Neural cell (in vitro differentiated cells): ENCODE measurements around the gene MTFR2. TPM values are rescaled to one million over a fixed set of nuclear protein-coding genes. Genes with fewer than 3 reads are reported as not detected.

Source experiments
- H2AFZ ChIP-seq: fragments of 200-600, 300-800 bp; sonication (generic), shearing (Covaris generic); 2 replicates; pipeline ENCODE4 v1.6.0; 2014; ENCODE audit warnings: low read depth, mild to moderate bottlenecking, antibody characterized with exemption, low read length, moderate library complexity
- H3F3A ChIP-seq: fragments of 200-600 bp; shearing (Covaris generic); 2 replicates; pipeline ENCODE4 v1.6.1; 2016; ENCODE audit warnings: mild to moderate bottlenecking, moderate library complexity, mixed read lengths, antibody characterized with exemption, low read length; ENCODE audit not compliant: insufficient read depth, poor library complexity, severe bottlenecking
- H3K27ac ChIP-seq: fragments of 200-600, 300-800 bp; sonication (generic), shearing (Covaris generic); 2 replicates; pipeline ENCODE4 v1.5.1; 2014; ENCODE audit warnings: mild to moderate bottlenecking, low read length, moderate library complexity
- H3K27me3 ChIP-seq: fragments of 300-800, 200-600 bp; sonication (generic), shearing (Covaris generic); 2 replicates; pipeline ENCODE4 v1.6.0; 2014; ENCODE audit warnings: mild to moderate bottlenecking, low read depth, low read length, moderate library complexity; ENCODE audit not compliant: insufficient read depth
- H3K36me3 ChIP-seq: fragments of 300-800, 200-600 bp; sonication (generic), shearing (Covaris generic); 2 replicates; pipeline ENCODE4 v1.5.1; 2014; ENCODE audit warnings: mild to moderate bottlenecking, antibody characterized with exemption, low read length, moderate library complexity; ENCODE audit not compliant: insufficient read depth
- H3K4me2 ChIP-seq: fragments of 300-800, 200-600 bp; sonication (generic), shearing (Covaris generic); 2 replicates; pipeline ENCODE4 v1.6.0; 2014; ENCODE audit warnings: mild to moderate bottlenecking, low read length
- H3K4me3 ChIP-seq: fragments of 300-800, 200-600 bp; sonication (generic), shearing (Covaris generic); 2 replicates; pipeline ENCODE4 v1.5.1; 2014; ENCODE audit warnings: mild to moderate bottlenecking, low read length, moderate library complexity
- H3K79me2 ChIP-seq: fragments of 200-600 bp; shearing (Covaris generic); replicated peaks from 2 replicates; pipeline ENCODE4 v1.6.0; 2014; ENCODE audit warnings: mild to moderate bottlenecking, low read length, moderate library complexity; ENCODE audit not compliant: insufficient read depth
- H3K9ac ChIP-seq: fragments of 300-800, 200-600 bp; sonication (generic), shearing (Covaris generic); 2 replicates; pipeline ENCODE4 v1.6.1; 2016; ENCODE audit warnings: mild to moderate bottlenecking, low read length, mixed read lengths
- H3K9me2 ChIP-seq: fragments of 200-600 bp; shearing (Covaris generic); 2 replicates; pipeline ENCODE4 v1.6.1; 2016; ENCODE audit warnings: mild to moderate bottlenecking, low read length, mixed read lengths; ENCODE audit not compliant: insufficient read depth
- H3K9me3 ChIP-seq: fragments of 200-600, 300-800 bp; sonication (generic), shearing (Covaris generic); 2 replicates; pipeline ENCODE4 v1.6.1; 2016; ENCODE audit warnings: mild to moderate bottlenecking, mixed run types, low read length, moderate library complexity, mixed read lengths
- H4K20me1 ChIP-seq: fragments of 200-600 bp; shearing (Covaris generic); 2 replicates; pipeline ENCODE4 v1.6.1; 2016; ENCODE audit warnings: mild to moderate bottlenecking, mixed run types; ENCODE audit not compliant: insufficient read depth
- EP300 ChIP-seq: fragments of 450-650 bp; conservative IDR thresholded peaks from 2 replicates; pipeline ENCODE4 v1.6.1; 2014; ENCODE audit warnings: antibody characterized with exemption, mild to moderate bottlenecking, moderate library complexity; ENCODE audit not compliant: poor library complexity, severe bottlenecking
- EZH2 ChIP-seq: fragments of 200-600, 300-800 bp; shearing (Covaris generic), sonication (generic); IDR thresholded peaks from 2 replicates; pipeline ENCODE4 v1.6.1; 2014; ENCODE audit warnings: antibody characterized with exemption, low read length, borderline replicate concordance, mild to moderate bottlenecking; ENCODE audit not compliant: insufficient read depth, poor library complexity, severe bottlenecking
- MXI1 ChIP-seq: fragments of 450-650 bp; conservative IDR thresholded peaks from 2 replicates; pipeline ENCODE4 v1.6.1; 2014; ENCODE audit warnings: antibody characterized with exemption, mild to moderate bottlenecking; ENCODE audit not compliant: poor library complexity, severe bottlenecking
- POLR2AphosphoS5 ChIP-seq: IDR thresholded peaks from 2 replicates; pipeline ENCODE4 v1.6.1; 2012
- RAD21 ChIP-seq: fragments of 450-650 bp; conservative IDR thresholded peaks from 2 replicates; pipeline ENCODE4 v1.6.1; 2014; ENCODE audit warnings: antibody characterized with exemption, mild to moderate bottlenecking, moderate library complexity
- SMC3 ChIP-seq: fragments of 450-650 bp; conservative IDR thresholded peaks from 2 replicates; pipeline ENCODE4 v1.6.1; 2014; ENCODE audit warnings: antibody characterized with exemption, mild to moderate bottlenecking, moderate library complexity; ENCODE audit not compliant: poor library complexity
- TAF1 ChIP-seq: IDR thresholded peaks from 2 replicates; pipeline ENCODE4 v1.6.1; 2012; ENCODE audit warnings: low read depth
- polyA plus RNA-seq: library from polyadenylated mRNA; depleted of rRNA; stranded (reverse); fragments of >200 nt; gene quantifications from 2 replicates; pipeline ENCODE4 v1.2.3, GENCODE V29; 2014
- TF ChIP-seq, protein P1 (sequence below): IDR thresholded peaks from 2 replicates; pipeline ENCODE4 v1.6.1; 2012; ENCODE audit warnings: borderline replicate concordance
- TF ChIP-seq, protein P2 (sequence below): fragments of 450-650 bp; IDR thresholded peaks from 2 replicates; pipeline ENCODE4 v1.5.1; 2014; ENCODE audit warnings: antibody characterized with exemption, mild to moderate bottlenecking, moderate library complexity; ENCODE audit not compliant: poor library complexity, severe bottlenecking

MTFR2 gene
- polyA plus RNA-seq, 1 donor from 2014 or later, result not detected

DNA sequence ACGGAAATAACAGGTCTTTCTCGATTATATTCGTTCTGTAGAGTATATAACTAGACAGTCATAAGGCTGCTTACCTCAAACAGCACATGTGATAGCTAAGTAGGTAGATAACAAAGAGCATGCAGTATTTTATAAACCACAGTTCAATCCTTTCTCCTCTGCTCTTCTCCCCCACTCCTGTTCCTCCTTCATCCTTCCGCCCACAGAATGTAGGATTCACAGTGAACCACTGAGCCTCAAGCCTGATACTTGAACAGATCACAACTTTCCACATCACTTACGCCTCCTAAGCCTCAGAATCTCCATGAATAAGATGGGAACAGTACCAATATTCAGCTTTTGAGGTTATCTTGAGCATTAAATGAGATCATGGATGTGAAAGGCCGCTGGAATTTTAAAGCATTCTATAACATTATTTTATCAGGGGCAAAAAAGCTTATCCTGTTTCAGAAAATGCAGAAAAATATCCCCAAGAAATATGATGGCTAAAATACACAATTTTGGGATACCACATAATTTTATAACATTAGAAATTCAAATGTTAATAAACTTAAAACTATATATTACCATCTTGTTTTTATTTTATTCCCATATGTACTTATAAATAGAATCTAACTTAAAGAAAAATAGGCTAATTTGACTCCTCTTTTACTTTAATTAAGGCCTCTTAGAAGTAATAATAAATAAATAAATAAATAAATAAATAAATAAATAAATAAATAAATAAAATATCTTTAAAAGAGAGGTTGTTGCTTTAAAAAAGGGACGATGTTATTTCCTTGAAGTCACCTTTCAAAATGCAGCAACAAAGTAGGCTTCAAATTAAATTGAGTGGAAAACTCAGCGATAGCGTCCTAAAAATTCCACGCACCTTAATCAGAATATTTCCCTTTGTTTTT lies 33.4 kb downstream of the MTFR2 start:
- H3K4me3 ChIP-seq, result no peak overlapping the region
- H3K9me3 ChIP-seq, result no peaks in the 10 kb centered on the region
- H3K79me2 ChIP-seq, result no peaks in the 10 kb centered on the region
- no peak overlapping the region for H2AFZ ChIP-seq
- no peak overlapping the region for H3K27ac ChIP-seq
- no peak for TF ChIP-seq SMC3
- TF ChIP-seq, protein P1, sequence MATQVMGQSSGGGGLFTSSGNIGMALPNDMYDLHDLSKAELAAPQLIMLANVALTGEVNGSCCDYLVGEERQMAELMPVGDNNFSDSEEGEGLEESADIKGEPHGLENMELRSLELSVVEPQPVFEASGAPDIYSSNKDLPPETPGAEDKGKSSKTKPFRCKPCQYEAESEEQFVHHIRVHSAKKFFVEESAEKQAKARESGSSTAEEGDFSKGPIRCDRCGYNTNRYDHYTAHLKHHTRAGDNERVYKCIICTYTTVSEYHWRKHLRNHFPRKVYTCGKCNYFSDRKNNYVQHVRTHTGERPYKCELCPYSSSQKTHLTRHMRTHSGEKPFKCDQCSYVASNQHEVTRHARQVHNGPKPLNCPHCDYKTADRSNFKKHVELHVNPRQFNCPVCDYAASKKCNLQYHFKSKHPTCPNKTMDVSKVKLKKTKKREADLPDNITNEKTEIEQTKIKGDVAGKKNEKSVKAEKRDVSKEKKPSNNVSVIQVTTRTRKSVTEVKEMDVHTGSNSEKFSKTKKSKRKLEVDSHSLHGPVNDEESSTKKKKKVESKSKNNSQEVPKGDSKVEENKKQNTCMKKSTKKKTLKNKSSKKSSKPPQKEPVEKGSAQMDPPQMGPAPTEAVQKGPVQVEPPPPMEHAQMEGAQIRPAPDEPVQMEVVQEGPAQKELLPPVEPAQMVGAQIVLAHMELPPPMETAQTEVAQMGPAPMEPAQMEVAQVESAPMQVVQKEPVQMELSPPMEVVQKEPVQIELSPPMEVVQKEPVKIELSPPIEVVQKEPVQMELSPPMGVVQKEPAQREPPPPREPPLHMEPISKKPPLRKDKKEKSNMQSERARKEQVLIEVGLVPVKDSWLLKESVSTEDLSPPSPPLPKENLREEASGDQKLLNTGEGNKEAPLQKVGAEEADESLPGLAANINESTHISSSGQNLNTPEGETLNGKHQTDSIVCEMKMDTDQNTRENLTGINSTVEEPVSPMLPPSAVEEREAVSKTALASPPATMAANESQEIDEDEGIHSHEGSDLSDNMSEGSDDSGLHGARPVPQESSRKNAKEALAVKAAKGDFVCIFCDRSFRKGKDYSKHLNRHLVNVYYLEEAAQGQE, result no peak
- TF ChIP-seq POLR2AphosphoS5, result no peak
- TF ChIP-seq MXI1, result no peak
- TF ChIP-seq EZH2, result no peak
- TF ChIP-seq EP300, result no peak
- TF ChIP-seq TAF1, result no peak
- no peak for TF ChIP-seq RAD21
- TF ChIP-seq, protein P2, sequence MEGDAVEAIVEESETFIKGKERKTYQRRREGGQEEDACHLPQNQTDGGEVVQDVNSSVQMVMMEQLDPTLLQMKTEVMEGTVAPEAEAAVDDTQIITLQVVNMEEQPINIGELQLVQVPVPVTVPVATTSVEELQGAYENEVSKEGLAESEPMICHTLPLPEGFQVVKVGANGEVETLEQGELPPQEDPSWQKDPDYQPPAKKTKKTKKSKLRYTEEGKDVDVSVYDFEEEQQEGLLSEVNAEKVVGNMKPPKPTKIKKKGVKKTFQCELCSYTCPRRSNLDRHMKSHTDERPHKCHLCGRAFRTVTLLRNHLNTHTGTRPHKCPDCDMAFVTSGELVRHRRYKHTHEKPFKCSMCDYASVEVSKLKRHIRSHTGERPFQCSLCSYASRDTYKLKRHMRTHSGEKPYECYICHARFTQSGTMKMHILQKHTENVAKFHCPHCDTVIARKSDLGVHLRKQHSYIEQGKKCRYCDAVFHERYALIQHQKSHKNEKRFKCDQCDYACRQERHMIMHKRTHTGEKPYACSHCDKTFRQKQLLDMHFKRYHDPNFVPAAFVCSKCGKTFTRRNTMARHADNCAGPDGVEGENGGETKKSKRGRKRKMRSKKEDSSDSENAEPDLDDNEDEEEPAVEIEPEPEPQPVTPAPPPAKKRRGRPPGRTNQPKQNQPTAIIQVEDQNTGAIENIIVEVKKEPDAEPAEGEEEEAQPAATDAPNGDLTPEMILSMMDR, result no peak
- H3K27me3 ChIP-seq, result no peaks in the 10 kb centered on the region
- no peaks in the 10 kb centered on the region for H3F3A ChIP-seq
- no peak overlapping the region for H3K4me2 ChIP-seq
- no peak overlapping the region for H3K9ac ChIP-seq
- no peaks in the 10 kb centered on the region for H4K20me1 ChIP-seq
- no peaks in the 10 kb centered on the region for H3K36me3 ChIP-seq
- no peaks in the 10 kb centered on the region for H3K9me2 ChIP-seq

DNA sequence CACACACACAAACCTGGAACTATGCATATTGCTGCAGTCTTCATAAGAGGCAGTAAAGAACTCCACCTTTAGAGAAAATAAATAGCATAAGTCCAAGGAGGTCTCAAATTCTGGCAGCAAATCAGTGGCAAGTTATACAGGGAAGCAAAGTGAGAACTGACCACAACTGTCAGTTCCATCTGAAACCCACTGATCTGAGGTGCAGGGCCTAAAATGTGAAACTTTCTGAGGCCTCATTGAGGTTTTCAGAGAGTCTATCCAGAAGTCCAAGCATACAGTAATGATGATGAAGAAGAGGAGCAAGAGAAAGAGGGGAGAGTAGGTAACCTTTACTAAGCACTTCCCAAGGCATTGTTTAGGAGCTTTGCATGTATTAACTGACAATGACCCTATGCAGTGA lies 36.3 kb downstream of the MTFR2 start:
- TF ChIP-seq MXI1 (no peak), TAF1 (no peak), SMC3 (no peak), POLR2AphosphoS5 (no peak)
- TF ChIP-seq, protein P1, result no peak
- Histone ChIP-seq H3K36me3 (no peaks in the 10 kb centered on the region), H3K9me2 (no peaks in the 10 kb centered on the region)

More for the DNA sequence above, 36.3 kb downstream of the MTFR2 start:
- Histone ChIP-seq H3K4me3 (no peak overlapping the region), H2AFZ (no peak overlapping the region), H4K20me1 (no peaks in the 10 kb centered on the region), H3K9me3 (no peaks in the 10 kb centered on the region), H3K79me2 (no peaks in the 10 kb centered on the region), H3K27ac (no peak overlapping the region), H3F3A (no peaks in the 10 kb centered on the region), H3K27me3 (no peaks in the 10 kb centered on the region), H3K9ac (no peak overlapping the region), H3K4me2 (no peak overlapping the region)
